Body of pancreas (tissue), 4 donors: ENCODE results near the gene SIX2.

Experiments used
- POLR2A ChIP-seq, 3 donors: fragments of 450-650 bp; IDR thresholded peaks; one replicate each; pipeline ENCODE4 v1.6.1; 2016; ENCODE audit warnings: antibody characterized with exemption in 3 of 3, mild to moderate bottlenecking in 2 of 3
- TF ChIP-seq, protein P1 (sequence below), 7 experiments: fragments of 450-650 bp in 4 of 7; fragments of 200-600 bp in 3 of 7; sonication (generic) in 3 of 7; IDR thresholded peaks; one replicate each; pipeline ENCODE4 v1.5.1; 2016 to 2019; ENCODE audit warnings: antibody characterized with exemption in 7 of 7

DNA sequence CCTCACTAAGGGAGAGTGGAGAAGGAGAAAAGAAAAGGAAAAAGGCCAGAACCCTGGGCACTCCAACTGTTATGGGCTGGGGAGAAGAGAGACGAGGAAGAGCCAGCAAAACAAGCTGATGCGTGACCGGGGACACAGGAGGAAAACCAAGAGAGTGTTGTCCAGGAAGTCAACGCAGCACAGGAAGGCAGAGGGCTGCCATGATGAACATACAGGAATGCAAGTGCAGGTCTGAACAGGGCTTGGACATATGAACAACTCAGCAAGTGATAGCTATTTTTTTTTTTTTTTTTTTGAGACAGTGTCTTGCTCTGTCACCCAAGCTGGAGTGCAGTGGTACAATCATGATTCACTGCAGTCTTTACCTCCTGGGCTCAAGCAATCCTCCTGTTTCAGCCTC, 39.3 kb downstream of the SIX2 start:
- TF ChIP-seq, protein P1, sequence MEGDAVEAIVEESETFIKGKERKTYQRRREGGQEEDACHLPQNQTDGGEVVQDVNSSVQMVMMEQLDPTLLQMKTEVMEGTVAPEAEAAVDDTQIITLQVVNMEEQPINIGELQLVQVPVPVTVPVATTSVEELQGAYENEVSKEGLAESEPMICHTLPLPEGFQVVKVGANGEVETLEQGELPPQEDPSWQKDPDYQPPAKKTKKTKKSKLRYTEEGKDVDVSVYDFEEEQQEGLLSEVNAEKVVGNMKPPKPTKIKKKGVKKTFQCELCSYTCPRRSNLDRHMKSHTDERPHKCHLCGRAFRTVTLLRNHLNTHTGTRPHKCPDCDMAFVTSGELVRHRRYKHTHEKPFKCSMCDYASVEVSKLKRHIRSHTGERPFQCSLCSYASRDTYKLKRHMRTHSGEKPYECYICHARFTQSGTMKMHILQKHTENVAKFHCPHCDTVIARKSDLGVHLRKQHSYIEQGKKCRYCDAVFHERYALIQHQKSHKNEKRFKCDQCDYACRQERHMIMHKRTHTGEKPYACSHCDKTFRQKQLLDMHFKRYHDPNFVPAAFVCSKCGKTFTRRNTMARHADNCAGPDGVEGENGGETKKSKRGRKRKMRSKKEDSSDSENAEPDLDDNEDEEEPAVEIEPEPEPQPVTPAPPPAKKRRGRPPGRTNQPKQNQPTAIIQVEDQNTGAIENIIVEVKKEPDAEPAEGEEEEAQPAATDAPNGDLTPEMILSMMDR (IDR thresholded peaks at IDR 0.05) = no peak
- no peak for TF ChIP-seq POLR2A (IDR thresholded peaks at IDR 0.05)
